Astrocyte of the spinal cord (primary cell): ENCODE data around the gene CTNNBL1.

Experiments
- DNase-seq: peaks from one replicate; pipeline ENCODE4 v3.0.0; 2011; ENCODE audit warnings: low read depth, low spot score
- H3K4me3 ChIP-seq: 2 replicates; pipeline ENCODE4 v1.5.1; 2011; ENCODE audit warnings: low read depth, mild to moderate bottlenecking, low read length, moderate library complexity
- CTCF ChIP-seq: IDR thresholded peaks from 2 replicates; pipeline ENCODE4 v1.5.1; 2012; ENCODE audit warnings: low read depth, mild to moderate bottlenecking, low read length, inconsistent platforms
- in situ Hi-C: cut with HindIII; loops from 2 replicates; pipeline ENCODE4 v1.10.0; 2017; ENCODE audit warnings: low sequenced_read_pairs

CTNNBL1 gene

GRCh38 chr20:37693635-37694626, at the start of gene CTNNBL1:
TSS of gene CTNNBL1 (plus strand) at chr20:37694030. CDS start at chr20:37694123, 93 bp downstream.
- peak within 1 kb of the TSS; percentile 95 for H3K4me3 ChIP-seq
- DNase-seq: peak; percentile 98
- in situ Hi-C loops: no loop called here
- TF ChIP-seq CTCF: no peak

GRCh38 chr20:37644605-37645004, 49.2 kb upstream of the CTNNBL1 start:
- no peak for TF ChIP-seq CTCF
- no peak for DNase-seq
- no peak overlapping the region for H3K4me3 ChIP-seq
- in situ Hi-C loops: no loop called here

- no peak for TF ChIP-seq CTCF
- in situ Hi-C loops: no loop called here
- no peak overlapping the region for H3K4me3 ChIP-seq
- no peak for DNase-seq
These were observed 45.9 kb upstream of the CTNNBL1 start for GRCh38 chr20:37647946-37648345.

GRCh38 chr20:37649017-37649416, 44.8 kb upstream of the CTNNBL1 start:
- in situ Hi-C loops: no loop called here
- H3K4me3 ChIP-seq: no peak overlapping the region
- DNase-seq: no peak
- TF ChIP-seq CTCF: no peak

GRCh38 chr20:37649676-37650370, 44.0 kb upstream of the CTNNBL1 start:
- in situ Hi-C loops: no loop called here
- no peak for TF ChIP-seq CTCF
- no peak for DNase-seq
- no peak overlapping the region for H3K4me3 ChIP-seq

- in situ Hi-C loops: no loop called here
- no peak for TF ChIP-seq CTCF
- H3K4me3 ChIP-seq: no peak overlapping the region
- no peak for DNase-seq
These were observed 43.2 kb upstream of the CTNNBL1 start for GRCh38 chr20:37650661-37651060.
